ENCODE measurements around the gene RETREG1.

DNA sequence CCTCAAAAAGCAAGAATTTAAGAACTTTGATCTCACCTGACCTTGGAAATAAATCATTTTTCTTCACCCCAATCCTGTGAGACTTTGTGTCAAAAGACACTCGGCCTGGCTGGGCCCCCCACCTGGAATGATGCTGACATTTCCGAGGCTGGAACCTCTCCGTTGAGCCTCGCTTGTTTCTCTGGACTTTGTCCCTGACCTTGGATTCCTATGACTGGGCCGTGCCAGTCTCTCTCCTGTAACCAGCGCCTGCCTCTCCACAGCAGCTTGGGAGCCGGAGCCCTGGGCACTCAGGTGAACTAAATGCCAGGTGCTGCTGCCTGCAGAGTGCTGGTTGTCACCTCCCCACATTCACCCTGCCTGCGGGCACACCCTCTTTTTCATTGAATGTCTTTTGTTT lies 62.7 kb downstream of the RETREG1 start:
- TF ChIP-seq FOXM1 (IDR thresholded peaks at IDR 0.05; ENCODE audit: borderline replicate concordance) (no peak), BHLHE40 (IDR thresholded peaks at IDR 0.05; ENCODE audit: borderline replicate concordance) (no peak), SUZ12 (IDR thresholded peaks at IDR 0.05) (no peak), L3MBTL2 (conservative IDR thresholded peaks at IDR 0.05) (no peak), FOXK2 (IDR thresholded peaks at IDR 0.05) (no peak), ZNF384 (IDR thresholded peaks at IDR 0.05) (no peak), LEF1 (IDR thresholded peaks at IDR 0.05; ENCODE audit: borderline replicate concordance) (no peak), SP1 (IDR thresholded peaks at IDR 0.05) (no peak), HDGF (IDR thresholded peaks at IDR 0.05; ENCODE audit: borderline replicate concordance) (no peak), NFRKB (IDR thresholded peaks at IDR 0.05) (no peak)
- TF ChIP-seq, protein P1, sequence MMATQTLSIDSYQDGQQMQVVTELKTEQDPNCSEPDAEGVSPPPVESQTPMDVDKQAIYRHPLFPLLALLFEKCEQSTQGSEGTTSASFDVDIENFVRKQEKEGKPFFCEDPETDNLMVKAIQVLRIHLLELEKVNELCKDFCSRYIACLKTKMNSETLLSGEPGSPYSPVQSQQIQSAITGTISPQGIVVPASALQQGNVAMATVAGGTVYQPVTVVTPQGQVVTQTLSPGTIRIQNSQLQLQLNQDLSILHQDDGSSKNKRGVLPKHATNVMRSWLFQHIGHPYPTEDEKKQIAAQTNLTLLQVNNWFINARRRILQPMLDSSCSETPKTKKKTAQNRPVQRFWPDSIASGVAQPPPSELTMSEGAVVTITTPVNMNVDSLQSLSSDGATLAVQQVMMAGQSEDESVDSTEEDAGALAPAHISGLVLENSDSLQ (IDR thresholded peaks at IDR 0.05): no peak

All from HEK293T (cell line).